Endometrium (tissue), 2 donors: ENCODE data around the gene EIF4H.
"Not testable (repeated sequence)": the region's sequence is repeated elsewhere in the genome, so short reads cannot be mapped to it uniquely, and the experiment has no call there.

Experiments used
- FAIRE-seq: peaks from 2 replicates; lab custom pipeline; 2012; peaks lifted over from hg19 to GRCh38; lab: Jason Lieb, UNC
- donor health status: control.
- donor health status: control.

EIF4H gene

DNA sequence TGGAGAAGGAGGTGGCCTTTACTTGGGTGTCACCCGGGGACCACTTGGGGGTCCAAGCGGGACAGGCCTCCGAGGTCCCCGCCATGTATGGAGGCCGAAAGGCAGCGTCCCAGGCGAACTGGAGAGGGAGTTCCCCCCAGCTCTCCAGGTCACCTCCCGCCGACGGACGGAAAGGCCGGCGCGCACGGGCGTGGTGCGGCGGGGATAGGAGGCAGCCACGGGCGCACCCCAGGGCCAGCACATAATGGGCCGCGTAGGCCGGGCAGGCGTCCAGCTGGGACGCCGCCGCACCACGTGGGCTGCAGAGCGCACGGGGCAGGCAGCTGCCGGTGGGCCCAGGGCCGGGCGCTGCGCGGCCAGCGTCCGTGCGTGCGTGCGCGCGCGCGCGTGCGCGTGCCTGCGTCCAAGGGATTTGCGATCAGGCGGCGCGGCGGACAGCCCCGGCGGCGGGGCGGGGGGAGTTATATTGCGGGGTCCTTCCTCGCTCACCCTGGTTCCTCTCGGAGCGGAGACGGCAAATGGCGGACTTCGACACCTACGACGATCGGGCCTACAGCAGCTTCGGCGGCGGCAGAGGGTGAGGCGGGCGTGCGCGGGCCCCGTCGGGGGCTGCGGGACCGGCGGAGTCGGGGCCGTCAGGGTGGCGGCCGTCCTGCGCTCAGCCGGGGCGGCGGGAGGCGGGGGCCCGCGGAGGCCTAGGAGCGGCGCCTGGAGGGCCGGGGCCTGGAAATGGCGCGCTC, at the start of gene EIF4H:
Gene EIF4H, plus strand, starts transcription at position 491 of the 740 bp plus-strand sequence. Its CDS starts 28 bp downstream, at position 519.
- FAIRE-seq: no peak

DNA sequence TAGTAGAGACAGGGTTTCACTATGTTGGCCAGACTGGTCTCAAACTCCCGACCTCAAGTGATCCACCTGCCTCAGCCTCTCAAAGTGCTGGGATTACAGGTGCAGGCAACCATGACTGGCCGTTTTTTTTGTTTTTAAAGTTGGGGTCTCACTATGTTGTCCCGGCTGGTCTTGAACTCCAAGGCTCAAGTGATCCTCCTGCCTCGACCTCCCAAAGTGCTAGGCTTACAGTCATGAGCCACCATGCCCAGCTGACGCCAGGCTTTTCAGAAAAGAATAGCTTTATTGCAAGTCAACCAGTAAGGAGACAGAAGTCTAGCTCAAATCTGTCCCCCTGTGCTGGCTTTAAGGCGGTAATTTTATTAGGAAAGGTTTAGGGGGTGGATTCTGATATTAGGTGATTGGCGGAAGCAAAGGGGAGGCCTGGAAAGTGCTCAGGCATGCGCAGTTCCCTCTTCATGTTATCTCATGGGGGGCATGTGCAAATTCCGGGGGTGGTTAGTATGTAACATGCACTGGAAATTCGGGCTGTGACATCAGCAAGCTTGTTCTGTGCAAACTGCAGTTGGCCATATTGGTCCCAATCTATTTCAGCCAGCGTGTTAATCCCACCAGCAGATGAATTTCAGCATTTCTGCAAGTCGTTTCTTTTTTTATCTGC, 47.8 kb upstream of the EIF4H start:
- no peak for FAIRE-seq

DNA sequence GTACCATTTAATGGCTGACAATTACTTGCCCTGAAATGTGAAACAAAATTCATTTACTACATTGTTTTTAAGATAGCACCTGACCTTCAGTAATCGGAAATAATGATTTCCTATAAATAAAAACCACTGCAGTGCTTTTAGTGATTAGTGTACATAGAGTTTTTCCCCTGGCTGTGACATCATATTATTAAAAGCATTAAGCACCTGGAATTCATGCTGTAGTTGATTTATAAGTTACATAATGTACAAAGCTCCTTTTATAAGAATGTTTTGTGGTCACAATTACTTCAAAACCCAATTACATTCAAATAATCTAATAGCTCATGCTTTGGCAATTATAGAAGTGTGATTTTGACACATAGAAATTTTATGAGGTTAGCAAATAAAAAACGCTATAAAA, 44.3 kb upstream of the EIF4H start:
- FAIRE-seq: no peak

DNA sequence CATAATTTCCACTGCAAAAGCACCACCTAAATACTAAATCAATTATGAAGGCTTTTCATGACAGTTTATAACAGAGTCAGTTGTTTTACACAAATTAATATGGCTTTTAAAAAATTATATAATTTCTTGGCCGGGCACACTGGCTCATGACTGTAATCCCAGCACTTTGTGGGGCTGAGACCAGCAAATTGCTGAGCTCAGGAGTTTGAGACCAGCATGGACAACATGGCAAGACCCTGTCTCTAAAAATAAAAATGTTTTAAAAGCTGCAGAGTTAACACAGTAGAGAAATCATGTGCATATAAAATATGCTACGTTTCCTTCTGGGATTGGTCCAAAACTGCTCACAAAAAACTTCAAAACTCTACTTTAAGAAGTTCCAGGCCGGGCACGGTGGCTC, 43.6 kb upstream of the EIF4H start:
- no peak for FAIRE-seq

DNA sequence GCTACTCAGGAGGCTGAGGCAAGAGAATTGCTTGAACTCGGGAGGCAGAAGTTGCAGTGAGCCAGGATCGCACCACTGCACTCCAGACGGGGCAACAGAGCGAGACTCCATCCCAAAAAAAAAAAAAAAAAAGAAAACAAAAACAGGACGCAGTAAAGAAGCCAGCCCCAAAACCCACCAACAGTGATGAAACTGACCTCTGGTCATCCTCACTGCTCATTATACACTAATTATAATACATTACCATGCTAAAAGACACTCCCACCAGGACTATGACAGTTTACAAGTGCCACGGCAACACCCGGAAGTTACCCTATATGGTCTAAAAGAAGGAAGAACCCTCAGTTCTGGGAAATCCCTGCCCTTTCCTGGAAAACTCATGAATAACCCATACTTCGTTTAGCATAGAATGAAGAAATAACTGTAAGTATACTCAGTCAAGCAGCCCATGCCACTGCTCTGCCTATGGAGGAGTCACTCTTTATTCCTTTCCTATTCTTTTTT, 40.0 kb upstream of the EIF4H start:
- no peak for FAIRE-seq

DNA sequence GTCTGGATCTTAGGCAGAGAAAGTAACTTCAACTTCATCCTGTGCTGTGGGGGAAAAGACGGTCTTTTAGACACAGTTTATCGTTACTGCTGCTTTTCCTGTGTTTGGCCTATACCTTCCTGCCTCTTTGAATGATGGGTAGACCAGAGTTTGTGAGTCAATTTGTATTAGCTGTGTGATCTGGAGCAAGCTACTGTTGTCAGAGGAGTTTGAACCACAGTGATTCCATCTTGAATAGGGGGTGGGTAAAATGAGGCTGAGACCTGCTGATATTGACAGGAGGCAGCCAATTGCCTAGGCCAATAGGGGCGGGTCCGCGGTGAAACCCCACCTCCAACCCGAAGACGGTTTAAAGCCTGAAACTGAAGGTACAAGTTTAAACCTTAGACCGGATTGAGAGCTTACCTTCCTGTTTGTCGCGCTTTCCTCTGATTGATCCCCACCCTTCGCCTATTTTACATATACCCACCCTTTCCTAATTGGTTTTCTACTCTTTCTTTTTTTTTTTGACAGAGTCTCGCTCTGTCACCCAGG, 35.8 kb upstream of the EIF4H start:
- no peak for FAIRE-seq

DNA sequence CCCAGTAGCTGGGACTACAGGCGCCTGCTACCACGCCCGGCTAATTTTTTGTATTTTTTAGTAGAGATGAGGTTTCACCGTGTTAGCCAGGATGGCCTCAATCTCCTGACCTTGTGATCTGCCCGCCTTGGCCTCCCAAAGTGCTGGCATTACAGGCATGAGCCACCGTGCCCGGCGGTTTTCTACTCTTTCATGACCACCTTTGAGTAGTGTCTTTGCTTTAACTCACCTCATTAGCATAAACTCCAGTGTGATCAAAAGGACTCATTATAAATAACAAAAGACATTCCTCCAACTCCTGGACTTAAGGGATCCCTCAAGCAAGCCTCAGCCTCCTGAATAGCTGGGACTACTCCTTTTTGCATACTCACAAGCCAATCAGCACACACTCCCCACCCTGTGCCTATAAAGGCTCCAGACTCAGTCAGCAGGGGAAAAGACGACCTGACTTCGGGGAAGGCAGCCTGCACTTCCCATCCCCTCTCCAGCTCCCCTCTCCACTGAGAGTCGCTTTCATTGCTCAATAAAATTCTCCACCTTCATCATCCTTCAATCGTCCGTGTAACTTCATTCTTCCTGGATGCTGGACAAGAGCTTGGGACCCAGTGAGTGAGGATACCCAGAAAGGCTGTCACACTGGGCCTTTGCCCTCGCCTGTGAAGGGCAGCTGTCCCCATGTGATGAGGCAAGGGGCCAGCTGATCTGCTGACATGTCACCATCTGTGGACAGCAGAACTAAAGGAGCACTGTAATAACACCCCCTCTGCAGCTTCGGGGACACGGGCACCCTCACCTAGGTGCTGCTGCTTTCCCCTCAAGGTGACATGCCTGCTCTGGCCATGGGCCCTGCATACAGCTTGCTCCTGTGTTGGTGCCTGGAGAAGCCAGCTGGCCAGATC, 35.0 kb upstream of the EIF4H start:
- no peak for FAIRE-seq

DNA sequence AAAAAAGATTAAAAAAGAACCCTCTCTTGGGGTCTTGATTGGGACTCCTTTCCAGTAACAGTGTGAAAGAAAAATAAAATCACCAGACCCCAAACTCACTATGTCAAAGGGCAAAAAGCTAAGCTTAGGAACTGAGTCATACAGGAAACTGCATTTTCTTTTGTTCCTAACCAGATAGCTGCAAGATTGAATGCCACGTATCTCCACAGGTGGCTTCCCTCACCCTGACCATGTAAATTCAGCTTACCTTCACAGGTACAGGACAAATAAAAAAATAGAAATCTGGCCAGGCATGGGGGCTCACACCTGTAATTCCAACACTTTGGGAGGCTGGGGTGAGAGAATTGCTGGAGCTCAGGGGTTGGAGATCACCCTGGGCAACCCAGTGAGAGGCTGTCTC, 32.5 kb upstream of the EIF4H start:
- no peak for FAIRE-seq

DNA sequence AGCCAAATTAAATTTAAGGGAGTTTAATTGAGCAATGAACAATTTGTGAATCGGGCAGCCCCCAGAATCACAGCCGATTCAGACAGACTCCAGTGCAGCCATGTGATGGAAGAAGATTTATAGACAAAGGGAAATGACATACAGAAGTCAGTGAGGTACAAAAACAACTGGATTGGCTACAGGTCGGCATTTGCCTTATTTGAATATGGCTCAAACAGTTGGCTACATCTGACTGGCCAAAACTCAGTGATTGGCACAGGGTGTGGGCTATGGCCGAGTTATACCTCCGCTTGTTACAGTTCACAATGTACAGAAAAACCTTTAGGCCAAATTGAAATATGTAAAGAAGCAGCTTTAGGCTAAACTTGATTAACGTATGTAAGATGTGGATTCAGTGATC, 30.8 kb upstream of the EIF4H start:
- no peak for FAIRE-seq

DNA sequence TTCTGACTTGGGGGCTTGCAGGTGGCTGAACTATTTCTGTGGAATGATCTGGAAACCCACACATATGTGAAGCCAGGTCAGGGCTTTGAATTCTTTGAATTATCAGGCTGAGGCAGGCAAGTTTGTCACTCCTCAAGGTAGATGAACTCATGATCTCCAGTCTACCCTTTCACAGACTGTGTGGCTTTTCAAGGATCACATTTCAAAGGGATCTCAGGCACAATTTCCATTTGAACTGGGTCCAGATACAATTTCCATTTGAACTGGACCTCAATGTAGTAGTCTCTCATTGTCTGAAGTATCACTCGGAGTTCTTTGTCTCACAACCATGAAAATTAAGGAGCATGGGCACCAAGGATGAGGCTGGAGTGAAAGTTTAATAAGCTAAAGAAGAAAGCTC, 25.7 kb upstream of the EIF4H start:
- no peak for FAIRE-seq

DNA sequence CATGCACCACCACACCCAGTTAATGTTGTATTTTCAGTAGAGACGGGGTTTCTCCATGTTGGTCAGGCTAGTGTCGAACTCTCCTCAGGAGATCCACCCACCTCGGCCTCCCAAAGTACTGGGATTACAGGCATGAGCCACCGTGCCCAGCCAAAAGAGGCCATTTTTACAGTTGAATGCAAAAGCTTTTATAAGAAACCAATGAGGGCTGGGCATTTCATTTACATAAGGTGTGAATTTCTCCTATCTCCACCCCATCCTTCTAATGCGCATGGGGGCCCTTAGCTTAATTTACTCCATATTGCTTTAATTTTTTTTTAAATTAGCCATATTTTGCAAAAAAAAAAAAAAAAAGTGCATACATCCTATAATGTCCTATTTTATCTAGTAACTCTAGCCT, 25.1 kb upstream of the EIF4H start:
- FAIRE-seq: no peak

DNA sequence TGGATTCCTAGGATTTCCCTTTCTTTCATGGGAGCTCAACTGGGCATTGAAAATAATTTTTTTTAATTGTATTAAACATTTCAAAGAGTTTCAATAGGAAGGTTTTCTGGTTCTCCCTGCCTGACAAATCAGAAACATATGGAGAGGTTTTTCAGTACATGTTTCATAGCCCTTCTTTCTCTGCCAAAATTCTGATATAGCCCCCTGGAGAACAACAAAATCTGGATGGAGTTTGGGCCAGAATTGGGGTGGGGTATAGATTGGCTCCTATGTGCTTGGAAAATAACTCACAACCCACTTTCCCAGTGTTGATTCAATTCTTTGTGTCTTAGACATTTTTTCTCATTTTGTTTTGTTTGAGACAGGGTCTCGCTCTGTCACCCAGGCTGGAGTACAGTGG, 24.6 kb upstream of the EIF4H start:
- FAIRE-seq: no peak

DNA sequence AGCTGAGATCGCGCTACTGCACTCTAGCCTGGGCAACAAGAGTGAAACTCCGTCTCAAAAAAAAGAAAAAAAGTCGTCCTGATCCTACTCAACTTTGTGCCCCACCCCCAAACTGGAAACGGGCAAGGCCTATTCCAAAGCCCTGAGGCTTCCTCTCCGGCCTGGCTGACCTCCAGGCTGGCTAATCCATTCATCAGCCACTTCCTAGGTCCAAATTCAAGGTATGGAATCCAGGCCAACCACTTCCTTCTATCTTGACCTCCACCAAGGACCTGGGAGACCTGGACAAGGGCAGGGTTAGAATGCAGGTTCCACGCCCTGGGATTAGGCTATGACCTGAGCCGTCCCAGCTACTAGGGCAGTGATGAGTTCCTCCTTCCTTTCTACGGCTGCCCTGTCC, 20.4 kb upstream of the EIF4H start:
- no peak for FAIRE-seq

DNA sequence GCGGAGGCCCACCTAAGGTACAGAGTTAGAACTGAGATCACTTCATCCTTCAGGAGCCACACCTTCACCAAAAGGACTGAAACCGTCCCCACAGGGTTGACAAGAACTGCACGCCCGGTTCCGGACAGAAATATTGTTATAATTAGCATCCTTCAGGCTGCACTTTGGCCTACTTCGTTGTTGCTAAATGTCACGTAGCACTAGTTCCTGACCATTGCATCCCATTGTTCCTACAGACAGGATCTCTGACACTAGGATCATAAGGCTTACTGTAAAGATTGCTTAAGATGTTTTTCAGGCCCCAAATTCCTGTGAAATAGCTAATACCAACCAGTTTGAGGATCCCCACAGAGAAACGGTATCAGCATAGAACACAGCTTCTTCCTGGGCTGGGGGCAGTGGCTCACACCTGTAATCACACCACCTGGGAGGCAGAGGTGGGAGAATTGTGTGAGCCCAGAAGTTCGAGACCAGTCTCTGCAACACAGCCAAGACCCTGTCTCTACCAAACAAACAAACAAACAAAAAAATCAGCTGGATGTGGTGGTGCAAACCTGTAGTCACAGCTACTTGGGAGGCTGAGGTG, 18.3 kb upstream of the EIF4H start:
- FAIRE-seq: no peak

DNA sequence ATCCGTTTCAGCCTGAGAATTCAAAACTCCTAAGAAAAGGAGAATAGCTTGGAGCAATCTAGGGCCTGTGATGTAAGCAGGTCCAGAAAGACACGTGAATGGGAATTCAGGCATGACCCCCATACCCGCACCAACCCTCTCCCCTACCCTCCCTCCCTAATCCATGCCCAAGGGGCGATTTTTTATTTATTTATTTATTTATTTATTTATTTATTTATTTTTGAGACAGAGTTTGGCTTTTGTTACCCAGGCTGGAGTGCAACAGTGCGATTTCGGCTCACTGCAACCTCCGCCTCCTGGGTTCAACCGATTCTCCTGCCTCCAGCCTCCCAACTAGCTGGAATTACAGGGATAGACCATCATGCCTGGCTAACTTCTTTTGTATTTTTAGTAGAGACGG, 16.6 kb upstream of the EIF4H start:
- FAIRE-seq: no peak

DNA sequence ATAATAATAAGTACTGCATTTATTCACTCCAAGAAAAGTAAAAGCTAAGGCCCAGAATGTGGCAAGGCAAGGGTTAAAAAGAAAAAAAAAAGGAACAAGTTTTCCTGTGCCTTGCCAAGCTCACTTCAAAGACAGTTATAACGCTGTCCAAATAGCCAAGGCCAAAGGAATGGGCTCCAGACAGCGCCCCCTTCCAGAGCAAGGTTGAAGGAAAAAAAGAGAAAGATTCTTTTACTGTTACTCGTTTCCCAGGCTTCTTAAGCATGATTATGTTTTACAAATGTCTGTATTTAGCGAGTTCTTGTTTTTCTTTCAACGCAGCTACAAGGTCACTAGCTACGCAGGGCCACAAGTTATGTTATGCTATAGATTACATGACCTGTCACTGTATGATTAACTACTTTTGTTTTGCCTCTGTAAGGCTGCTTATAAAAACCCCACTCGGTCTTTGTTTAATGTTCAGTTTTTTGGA, 9.1 kb upstream of the EIF4H start:
- FAIRE-seq: no peak

DNA sequence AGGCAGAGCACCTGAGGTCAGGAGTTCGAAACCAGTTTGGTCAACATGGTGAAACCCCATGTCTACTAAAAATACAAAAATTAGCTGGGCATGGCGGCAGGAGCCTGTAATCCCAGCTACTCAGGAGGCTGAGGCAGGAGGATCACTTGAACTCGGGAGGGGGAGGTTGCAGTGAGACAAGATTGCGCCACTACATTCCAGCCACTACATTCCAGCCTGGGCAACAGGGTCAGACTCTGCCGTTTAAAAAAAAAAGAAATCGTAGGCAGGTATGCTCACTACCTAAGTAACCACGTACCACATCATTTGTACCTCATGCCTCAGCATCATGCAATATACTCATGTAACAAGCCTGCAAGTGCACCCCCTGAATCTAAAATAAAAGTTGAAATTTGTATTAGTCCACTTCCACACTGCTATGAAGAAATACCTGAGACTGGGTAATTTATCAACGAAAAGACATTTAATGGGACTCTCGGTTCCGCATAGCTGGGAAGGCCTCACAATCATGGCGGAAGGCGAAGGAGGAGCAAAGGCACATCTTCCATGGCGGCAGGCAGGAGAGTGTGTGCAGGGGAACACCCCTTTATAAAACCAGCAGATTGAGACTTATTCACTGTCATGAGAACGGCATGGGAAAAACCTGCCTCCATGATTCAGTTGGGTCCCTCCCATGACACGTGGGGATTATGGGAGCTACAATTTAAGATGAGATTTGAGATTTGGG, 8.1 kb upstream of the EIF4H start:
- FAIRE-seq: no peak

DNA sequence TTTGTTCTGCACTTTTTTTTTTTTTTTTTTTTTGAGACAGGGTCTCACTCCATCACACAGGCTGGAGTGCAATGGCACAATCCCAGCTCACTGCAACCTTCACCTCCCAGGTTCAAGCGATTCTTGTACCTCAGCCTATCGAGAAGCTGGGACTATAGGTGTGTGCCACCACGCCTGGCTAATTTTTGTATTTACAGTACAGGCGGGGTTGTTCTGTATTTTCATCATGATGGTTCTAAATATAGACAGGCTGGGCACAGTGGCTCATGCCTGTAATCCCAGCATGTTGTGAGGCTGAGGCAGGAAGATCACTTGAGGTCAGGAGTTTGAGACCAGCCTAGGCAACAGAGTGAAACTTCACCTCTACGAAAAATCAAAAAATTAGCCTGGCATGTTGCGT, 6.8 kb upstream of the EIF4H start:
- FAIRE-seq: not testable (repeated sequence)

DNA sequence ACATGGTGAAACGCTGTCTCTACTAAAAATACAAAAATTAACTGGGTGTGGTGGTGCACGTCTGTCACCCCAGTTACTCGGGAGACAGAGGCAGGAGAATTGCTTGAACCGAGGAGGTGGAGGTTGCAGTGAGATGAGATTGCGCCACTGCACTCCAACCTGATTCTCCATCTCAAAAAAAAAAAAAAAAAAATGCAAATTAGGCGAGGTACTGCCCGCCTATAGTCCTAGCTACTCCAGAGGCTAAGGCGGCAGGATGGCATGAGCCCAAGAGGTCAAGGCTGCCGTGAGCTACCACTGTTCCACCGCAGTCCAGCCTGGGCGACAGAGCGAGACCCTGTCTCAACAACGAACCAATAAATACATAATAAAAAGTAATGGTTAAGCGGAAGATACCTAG, 1.1 kb upstream of the EIF4H start:
- no peak for FAIRE-seq

DNA sequence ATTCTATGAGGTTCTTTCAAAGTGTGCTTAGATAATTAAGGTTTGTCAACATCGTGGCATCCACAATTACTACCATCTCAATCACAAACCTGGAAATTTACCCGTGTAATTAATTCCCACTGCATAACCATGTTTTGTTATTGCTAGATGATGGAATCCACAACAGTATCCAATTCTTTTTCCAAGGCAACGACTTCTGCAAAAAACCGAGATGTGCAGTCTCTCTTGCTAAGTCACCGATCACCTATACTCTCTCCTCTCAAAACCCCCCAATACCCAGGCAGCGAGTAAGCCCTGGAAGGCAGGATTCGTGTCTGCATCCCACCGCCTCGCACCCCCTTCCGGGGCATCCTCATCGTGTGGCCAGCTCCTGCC, 678 bp upstream of the EIF4H start:
- FAIRE-seq: no peak

DNA sequence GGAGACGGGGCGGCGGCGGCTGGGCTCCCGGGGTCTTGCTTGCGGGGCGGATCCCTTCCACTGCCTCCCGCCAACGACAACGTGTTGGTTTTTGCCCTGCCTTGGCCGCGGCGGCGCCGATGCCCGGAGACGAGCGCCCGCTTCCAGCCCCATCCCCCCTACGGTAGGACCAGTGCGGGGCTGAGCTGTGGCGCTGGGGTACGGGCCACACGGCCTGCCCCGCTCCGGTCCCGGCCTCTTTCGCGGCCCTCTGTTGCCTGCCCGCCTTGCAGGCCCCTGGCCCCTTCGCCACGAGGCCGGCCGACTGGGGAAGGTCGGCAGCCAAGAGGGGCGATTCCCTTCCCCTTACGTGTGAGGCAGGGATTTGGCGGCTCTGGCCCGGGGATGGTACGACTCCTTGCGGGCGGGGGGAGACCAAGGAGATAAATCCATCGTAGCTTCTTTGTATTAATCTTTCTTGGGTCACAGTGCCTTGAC, 488 bp downstream of the EIF4H start:
- no peak for FAIRE-seq
